Gastroesophageal sphincter (tissue), 3 donors: ENCODE data around the gene VSTM2B.

ENCODE experiments used
- CTCF ChIP-seq, 4 experiments: fragments of 200-600 bp in 2 of 4; fragments of 450-650 bp in 2 of 4; sonication (generic) in 1 of 4; IDR thresholded peaks; one replicate each; pipeline ENCODE4 v1.5.1; 2017 to 2019; ENCODE audit warnings: antibody characterized with exemption in 4 of 4, mild to moderate bottlenecking in 2 of 4, moderate library complexity in 2 of 4
- POLR2AphosphoS5 ChIP-seq: sonication (generic); formaldehyde crosslinking; IDR thresholded peaks from one replicate; pipeline ENCODE4 v1.6.1; 2017; ENCODE audit warnings: antibody characterized with exemption

GRCh38 chr19:29478578-29479565 is 46.9 kb upstream of the VSTM2B start:
- TF ChIP-seq CTCF (IDR thresholded peaks at IDR 0.05) (peak in 1 of 4 experiments; percentile 48), POLR2AphosphoS5 (no peak)
